Activated T-cell treated with anti-CD3 and anti-CD28 coated beads, Interleukin-2, amount 50 U/mL, for 72 hours (primary cell): Measurements from ENCODE around the gene LARGE1. TPM values are rescaled to one million over a fixed set of nuclear protein-coding genes. Genes with fewer than 3 reads are reported as not detected.

Experiments used
- ATAC-seq, 2 donors: fragments of 150-1000 bp; cut with Tn5 transposase; replicated peaks in 1 of 2; 2 replicates each; pipeline ENCODE4 v1.10.0; 2021; ENCODE audit warnings: moderate library complexity in 2 of 2, mild to moderate bottlenecking in 1 of 2
- DNase-seq, 2 donors: peaks; one replicate each; pipeline ENCODE4 v3.0.0; 2021 to 2022; ENCODE audit warnings: mixed read lengths in 1 of 2
- H3K27ac Mint-ChIP-seq: one replicate; pipeline ENCODE4 v1.8.0; 2022; ENCODE audit warnings: mild to moderate bottlenecking, moderate library complexity, mixed read lengths
- H3K27me3 Mint-ChIP-seq: one replicate; pipeline ENCODE4 v1.8.0; 2022; ENCODE audit warnings: low read depth, mixed read lengths
- H3K36me3 Mint-ChIP-seq, 2 donors: one replicate each; pipeline ENCODE4 v1.8.0; 2022; ENCODE audit warnings: mixed read lengths in 2 of 2, mild to moderate bottlenecking in 1 of 2; ENCODE audit not compliant: insufficient read depth in 2 of 2
- H3K4me1 Mint-ChIP-seq: one replicate; pipeline ENCODE4 v1.8.0; 2022; ENCODE audit warnings: low read depth, mixed read lengths
- H3K4me3 Mint-ChIP-seq, 2 donors: one replicate each; pipeline ENCODE4 v1.8.0; 2022; ENCODE audit warnings: mild to moderate bottlenecking in 2 of 2, mixed read lengths in 2 of 2, moderate library complexity in 2 of 2
- H3K9me3 Mint-ChIP-seq, 2 donors: one replicate each; pipeline ENCODE4 v1.8.0; 2022; ENCODE audit warnings: mixed read lengths in 2 of 2
- total RNA-seq, 2 donors: library from RNA; stranded (reverse); gene quantifications; one replicate each; pipeline ENCODE4 v1.2.3, GENCODE V29; 2022

The LARGE1 gene
- total RNA-seq, 2 donors from 2014 or later, result 0.82 to 3.6 TPM

GRCh38 chr22:33908171-33909074 is 11.9 kb downstream of the LARGE1 start:
- no peak for ATAC-seq
- H3K4me3 Mint-ChIP-seq, result no peak overlapping the region
- DNase-seq, result no peak
- no peaks in the 10 kb centered on the region for H3K27me3 Mint-ChIP-seq
- H3K27ac Mint-ChIP-seq, result no peak overlapping the region
- H3K4me1 Mint-ChIP-seq, result no peaks in the 10 kb centered on the region
- no peaks in the 10 kb centered on the region for H3K9me3 Mint-ChIP-seq
- no peaks in the 10 kb centered on the region for H3K36me3 Mint-ChIP-seq

GRCh38 chr22:33906954-33907353 is 13.3 kb downstream of the LARGE1 start:
- DNase-seq (no peak), ATAC-seq (no peak)
- Mint-ChIP-seq H3K9me3 (no peaks in the 10 kb centered on the region), H3K27ac (no peak overlapping the region), H3K4me1 (no peaks in the 10 kb centered on the region), H3K36me3 (no peaks in the 10 kb centered on the region), H3K27me3 (no peaks in the 10 kb centered on the region), H3K4me3 (no peak overlapping the region)

GRCh38 chr22:33906475-33906874 is 13.8 kb downstream of the LARGE1 start:
- no peak for ATAC-seq
- no peaks in the 10 kb centered on the region for H3K36me3 Mint-ChIP-seq
- no peaks in the 10 kb centered on the region for H3K4me1 Mint-ChIP-seq
- no peaks in the 10 kb centered on the region for H3K27me3 Mint-ChIP-seq
- H3K9me3 Mint-ChIP-seq, result no peaks in the 10 kb centered on the region
- H3K4me3 Mint-ChIP-seq, result no peak overlapping the region
- no peak for DNase-seq
- H3K27ac Mint-ChIP-seq, result no peak overlapping the region

GRCh38 chr22:33903012-33903411 is 17.3 kb downstream of the LARGE1 start:
- H3K9me3 Mint-ChIP-seq, result no peaks in the 10 kb centered on the region
- no peaks in the 10 kb centered on the region for H3K4me1 Mint-ChIP-seq
- H3K4me3 Mint-ChIP-seq, result no peak overlapping the region
- H3K36me3 Mint-ChIP-seq, result no peaks in the 10 kb centered on the region
- ATAC-seq (no peak), DNase-seq (no peak)
- no peaks in the 10 kb centered on the region for H3K27me3 Mint-ChIP-seq
- H3K27ac Mint-ChIP-seq, result no peak overlapping the region

- Mint-ChIP-seq H3K27me3 (no peaks in the 10 kb centered on the region), H3K36me3 (no peaks in the 10 kb centered on the region), H3K4me3 (no peak overlapping the region), H3K4me1 (no peaks in the 10 kb centered on the region), H3K9me3 (no peaks in the 10 kb centered on the region), H3K27ac (no peak overlapping the region)
- ATAC-seq (no peak), DNase-seq (no peak)
These were observed 18.2 kb downstream of the LARGE1 start for GRCh38 chr22:33902073-33902472.

GRCh38 chr22:33898121-33898520 is 22.2 kb downstream of the LARGE1 start:
- Mint-ChIP-seq H3K27me3 (no peaks in the 10 kb centered on the region), H3K9me3 (peaks cover 2 to 6% of the 10 kb centered on the region in 2 donors), H3K27ac (no peak overlapping the region), H3K4me1 (no peaks in the 10 kb centered on the region), H3K4me3 (no peak overlapping the region), H3K36me3 (peaks cover 0 to 2% of the 10 kb centered on the region in 2 donors)
- DNase-seq (no peak), ATAC-seq (no peak)

- Mint-ChIP-seq H3K9me3 (peaks cover 2 to 6% of the 10 kb centered on the region in 2 donors), H3K4me1 (no peaks in the 10 kb centered on the region), H3K27me3 (peaks cover 1% of the 10 kb centered on the region), H3K36me3 (peaks cover 0 to 2% of the 10 kb centered on the region in 2 donors), H3K4me3 (no peak overlapping the region), H3K27ac (no peak overlapping the region)
- DNase-seq (no peak), ATAC-seq (no peak)
These were observed 22.8 kb downstream of the LARGE1 start for GRCh38 chr22:33897448-33897835.

GRCh38 chr22:33896575-33897447 is 23.5 kb downstream of the LARGE1 start:
- H3K27ac Mint-ChIP-seq, result no peak overlapping the region
- DNase-seq (no peak), ATAC-seq (no peak)
- no peaks in the 10 kb centered on the region for H3K4me1 Mint-ChIP-seq
- H3K9me3 Mint-ChIP-seq, result peaks cover 2 to 9% of the 10 kb centered on the region in 2 donors
- peaks cover 5% of the 10 kb centered on the region for H3K27me3 Mint-ChIP-seq
- H3K36me3 Mint-ChIP-seq, result peaks cover 0 to 2% of the 10 kb centered on the region in 2 donors
- H3K4me3 Mint-ChIP-seq, result no peak overlapping the region

GRCh38 chr22:33896154-33896553 is 24.1 kb downstream of the LARGE1 start:
- Mint-ChIP-seq H3K4me3 (no peak overlapping the region), H3K27ac (no peak overlapping the region), H3K4me1 (no peaks in the 10 kb centered on the region), H3K36me3 (peaks cover 0 to 2% of the 10 kb centered on the region in 2 donors), H3K9me3 (peaks cover 2 to 9% of the 10 kb centered on the region in 2 donors), H3K27me3 (peaks cover 5% of the 10 kb centered on the region)
- DNase-seq (no peak), ATAC-seq (no peak)

- H3K36me3 Mint-ChIP-seq, result peaks cover 0 to 2% of the 10 kb centered on the region in 2 donors
- no peak overlapping the region for H3K4me3 Mint-ChIP-seq
- no peak overlapping the region for H3K27ac Mint-ChIP-seq
- peaks cover 2 to 9% of the 10 kb centered on the region in 2 donors for H3K9me3 Mint-ChIP-seq
- no peak for DNase-seq
- H3K4me1 Mint-ChIP-seq, result no peaks in the 10 kb centered on the region
- peaks cover 5% of the 10 kb centered on the region for H3K27me3 Mint-ChIP-seq
- ATAC-seq, result no peak
These were observed 24.8 kb downstream of the LARGE1 start for GRCh38 chr22:33895444-33895843.

GRCh38 chr22:33894515-33894914 is 25.8 kb downstream of the LARGE1 start:
- H3K36me3 Mint-ChIP-seq, result peaks cover 0 to 2% of the 10 kb centered on the region in 2 donors
- H3K4me1 Mint-ChIP-seq, result no peaks in the 10 kb centered on the region
- H3K27me3 Mint-ChIP-seq, result peaks cover 5% of the 10 kb centered on the region

GRCh38 chr22:33894036-33894435 is 26.2 kb downstream of the LARGE1 start:
- no peak for DNase-seq
- Mint-ChIP-seq H3K9me3 (peaks cover 2 to 9% of the 10 kb centered on the region in 2 donors), H3K4me3 (no peak overlapping the region), H3K4me1 (no peaks in the 10 kb centered on the region), H3K27me3 (peaks cover 5% of the 10 kb centered on the region), H3K36me3 (peaks cover 0 to 2% of the 10 kb centered on the region in 2 donors), H3K27ac (no peak overlapping the region)
- ATAC-seq, result no peak

More at GRCh38 chr22:33894515-33894914, 25.8 kb downstream of the LARGE1 start:
- H3K27ac Mint-ChIP-seq, result no peak overlapping the region
- no peak overlapping the region for H3K4me3 Mint-ChIP-seq
- peaks cover 2 to 9% of the 10 kb centered on the region in 2 donors for H3K9me3 Mint-ChIP-seq
- DNase-seq (no peak), ATAC-seq (no peak)

GRCh38 chr22:33893512-33893911 is 26.8 kb downstream of the LARGE1 start:
- no peak for DNase-seq
- Mint-ChIP-seq H3K9me3 (peaks cover 2 to 9% of the 10 kb centered on the region in 2 donors), H3K27me3 (peaks cover 5% of the 10 kb centered on the region), H3K4me1 (no peaks in the 10 kb centered on the region), H3K4me3 (no peak overlapping the region), H3K36me3 (peaks cover 0 to 2% of the 10 kb centered on the region in 2 donors), H3K27ac (no peak overlapping the region)
- no peak for ATAC-seq
